Activated gamma-delta T cell (primary cell): ENCODE data around the gene AKAP17A.
"Not testable (repeated sequence)": the region's sequence is repeated elsewhere in the genome, so short reads cannot be mapped to it uniquely, and the experiment has no call there.

Source experiments
- DNase-seq: peaks from one replicate; lab custom pipeline; 2025; lab: John Stamatoyannopoulos, UW

The AKAP17A gene

GRCh38 chrX:1602299-1602698 is 10.9 kb downstream of the AKAP17A start:
- DNase-seq, result no peak

GRCh38 chrX:1606496-1606895 is 15.1 kb downstream of the AKAP17A start:
- no peak for DNase-seq

GRCh38 chrX:1609311-1609710 is 17.9 kb downstream of the AKAP17A start:
- DNase-seq, result no peak

GRCh38 chrX:1609762-1610161 is 18.4 kb downstream of the AKAP17A start:
- DNase-seq, result no peak

- no peak for DNase-seq
These were observed 18.8 kb downstream of the AKAP17A start for GRCh38 chrX:1610166-1610565.

- no peak for DNase-seq
These were observed 19.3 kb downstream of the AKAP17A start for GRCh38 chrX:1610736-1611135.

- no peak for DNase-seq
These were observed 21.4 kb downstream of the AKAP17A start for GRCh38 chrX:1612641-1613286.

- DNase-seq, result no peak
These were observed 23.5 kb downstream of the AKAP17A start, which contains the start of gene ASMT for GRCh38 chrX:1614927-1615326. Gene ASMT, plus strand, starts transcription at chrX:1615059. Its CDS starts 141 bp downstream, at chrX:1615200.

GRCh38 chrX:1618689-1619088 is 27.3 kb downstream of the AKAP17A start:
- DNase-seq, result no peak

- DNase-seq, result no peak
These were observed 32.3 kb downstream of the AKAP17A start for GRCh38 chrX:1623691-1624090.

GRCh38 chrX:1624158-1624860 is 32.9 kb downstream of the AKAP17A start:
- not testable (repeated sequence) for DNase-seq

- not testable (repeated sequence) for DNase-seq
These were observed 33.4 kb downstream of the AKAP17A start for GRCh38 chrX:1624861-1625215.

- no peak for DNase-seq
These were observed 37.8 kb downstream of the AKAP17A start for GRCh38 chrX:1629244-1629643.

- no peak for DNase-seq
These were observed 54.6 kb downstream of the AKAP17A start for GRCh38 chrX:1646009-1646408.

GRCh38 chrX:1649621-1650020 is 58.2 kb downstream of the AKAP17A start:
- no peak for DNase-seq
